Breast epithelium (tissue), 3 donors: ENCODE results near the gene GPR137C.

Source experiments
- CTCF ChIP-seq, 3 donors: fragments of 450-650 bp; IDR thresholded peaks; one replicate each; pipeline ENCODE4 v1.5.1; 2016 to 2017; ENCODE audit warnings: antibody characterized with exemption in 3 of 3, mild to moderate bottlenecking in 3 of 3, moderate library complexity in 3 of 3
- POLR2A ChIP-seq: fragments of 450-650 bp; IDR thresholded peaks from one replicate; pipeline ENCODE4 v1.6.1; 2016; ENCODE audit warnings: antibody characterized with exemption, mild to moderate bottlenecking, moderate library complexity
- POLR2AphosphoS5 ChIP-seq, 3 donors: sonication (generic); formaldehyde crosslinking; IDR thresholded peaks; one replicate each; pipeline ENCODE4 v1.6.1; 2017; ENCODE audit warnings: antibody characterized with exemption in 3 of 3

DNA sequence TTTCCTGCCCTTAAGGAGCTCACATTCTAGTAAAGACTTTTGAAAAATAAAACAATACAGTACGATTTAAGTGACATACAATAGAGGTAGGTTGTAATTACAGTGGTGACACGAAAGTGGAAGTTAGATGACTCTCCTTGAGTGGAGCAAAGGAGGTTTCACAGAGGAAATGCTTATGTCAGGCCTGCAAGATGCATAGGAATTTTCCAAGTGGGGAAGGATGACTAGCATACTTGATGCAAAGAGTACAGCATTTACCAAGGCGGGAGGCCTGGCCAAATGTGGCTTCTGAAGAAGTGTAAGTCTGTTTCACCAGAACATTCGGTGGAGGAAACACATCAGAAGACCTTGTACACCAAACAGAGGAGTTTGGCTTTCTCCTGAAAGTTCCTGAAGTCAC lies 87.5 kb downstream of the GPR137C start:
- TF ChIP-seq CTCF (IDR thresholded peaks at IDR 0.05) (no peak), POLR2AphosphoS5 (IDR thresholded peaks at IDR 0.05) (no peak), POLR2A (no peak)
